Measurements from ENCODE around the gene FRMPD1. TPM values are rescaled to one million over a fixed set of nuclear protein-coding genes. Genes with fewer than 3 reads are reported as not detected.

The FRMPD1 gene
- total and polyA plus RNA-seq, 2 donors from 2014 or later = 0.19 to 0.90 TPM

GRCh38 chr9:37746448-37747270, 95.9 kb downstream of the FRMPD1 start:
- Histone ChIP-seq H3K36me3 (ENCODE audit: control insufficient read depth in 2 of 3, insufficient read depth in 3 of 3, low read length in 3 of 3) (no peaks in the 10 kb centered on the region), H3K4me1 (ENCODE audit: control insufficient read depth in 2 of 3, insufficient read depth in 2 of 3, low read depth in 1 of 3, low read length in 3 of 3) (peaks cover 0 to 3% (median 0%) of the 10 kb centered on the region in 3 donors), H3K9ac (ENCODE audit: low read length in 3 of 3) (no peak overlapping the region), H3K27ac (ENCODE audit: low read depth in 2 of 2, low read length in 2 of 2) (no peak overlapping the region), H3K9me3 (ENCODE audit: control insufficient read depth in 2 of 3, insufficient read depth in 1 of 3, low read length in 3 of 3) (no peaks in the 10 kb centered on the region), H3K4me3 (ENCODE audit: low read length in 3 of 3) (no peak overlapping the region), H3K27me3 (ENCODE audit: control insufficient read depth, insufficient read depth, low read length) (no peaks in the 10 kb centered on the region)
- FAIRE-seq (no peak), DNase-seq (no peak)
- intact Hi-C loops (cut with DNase I) = no loop called here
- TF ChIP-seq, protein P1, sequence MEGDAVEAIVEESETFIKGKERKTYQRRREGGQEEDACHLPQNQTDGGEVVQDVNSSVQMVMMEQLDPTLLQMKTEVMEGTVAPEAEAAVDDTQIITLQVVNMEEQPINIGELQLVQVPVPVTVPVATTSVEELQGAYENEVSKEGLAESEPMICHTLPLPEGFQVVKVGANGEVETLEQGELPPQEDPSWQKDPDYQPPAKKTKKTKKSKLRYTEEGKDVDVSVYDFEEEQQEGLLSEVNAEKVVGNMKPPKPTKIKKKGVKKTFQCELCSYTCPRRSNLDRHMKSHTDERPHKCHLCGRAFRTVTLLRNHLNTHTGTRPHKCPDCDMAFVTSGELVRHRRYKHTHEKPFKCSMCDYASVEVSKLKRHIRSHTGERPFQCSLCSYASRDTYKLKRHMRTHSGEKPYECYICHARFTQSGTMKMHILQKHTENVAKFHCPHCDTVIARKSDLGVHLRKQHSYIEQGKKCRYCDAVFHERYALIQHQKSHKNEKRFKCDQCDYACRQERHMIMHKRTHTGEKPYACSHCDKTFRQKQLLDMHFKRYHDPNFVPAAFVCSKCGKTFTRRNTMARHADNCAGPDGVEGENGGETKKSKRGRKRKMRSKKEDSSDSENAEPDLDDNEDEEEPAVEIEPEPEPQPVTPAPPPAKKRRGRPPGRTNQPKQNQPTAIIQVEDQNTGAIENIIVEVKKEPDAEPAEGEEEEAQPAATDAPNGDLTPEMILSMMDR (IDR thresholded peaks at IDR 0.05; ENCODE audit: borderline replicate concordance, extremely low read depth, insufficient read depth) = no peak

- Histone ChIP-seq H3K9ac (ENCODE audit: low read length in 3 of 3) (no peak overlapping the region), H3K9me3 (ENCODE audit: control insufficient read depth in 2 of 3, insufficient read depth in 1 of 3, low read length in 3 of 3) (no peaks in the 10 kb centered on the region), H3K36me3 (ENCODE audit: control insufficient read depth in 2 of 3, insufficient read depth in 3 of 3, low read length in 3 of 3) (no peaks in the 10 kb centered on the region), H3K4me3 (ENCODE audit: low read length in 3 of 3) (no peak overlapping the region), H3K27me3 (ENCODE audit: control insufficient read depth, insufficient read depth, low read length) (no peaks in the 10 kb centered on the region), H3K27ac (ENCODE audit: low read depth in 2 of 2, low read length in 2 of 2) (no peak overlapping the region), H3K4me1 (ENCODE audit: control insufficient read depth in 2 of 3, insufficient read depth in 2 of 3, low read depth in 1 of 3, low read length in 3 of 3) (peaks cover 0 to 3% (median 0%) of the 10 kb centered on the region in 3 donors)
- TF ChIP-seq, protein P1 (IDR thresholded peaks at IDR 0.05; ENCODE audit: borderline replicate concordance, extremely low read depth, insufficient read depth) = peak; percentile 81
- peak in 4 of 5 donors; percentile 54 to 74 (median 59) for DNase-seq
- no peak for FAIRE-seq
- intact Hi-C loops (cut with DNase I) = no loop called here
Measured at GRCh38 chr9:37747271-37747753, 96.6 kb downstream of the FRMPD1 start.

DNA sequence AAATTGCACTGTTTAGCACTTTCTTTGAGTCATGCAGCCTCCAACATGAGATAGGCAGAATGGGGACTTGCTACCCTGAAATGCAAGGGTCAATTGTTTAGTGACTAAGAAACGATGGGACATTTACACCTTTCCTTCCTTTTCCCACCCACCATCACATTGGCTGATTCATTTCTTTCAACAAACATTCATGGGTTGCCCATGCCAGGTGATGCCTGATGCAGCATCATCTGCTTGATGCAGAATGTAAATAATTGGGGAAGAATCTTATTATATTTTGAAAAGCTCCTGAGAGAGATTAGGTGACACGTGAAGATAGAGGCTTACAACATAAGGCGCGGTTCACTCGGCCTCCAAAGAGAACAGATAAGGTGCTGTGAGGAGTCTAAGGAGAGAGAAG, 98.4 kb downstream of the FRMPD1 start:
- intact Hi-C loops (cut with DNase I) = no loop called here
- DNase-seq (no peak), FAIRE-seq (no peak)
- Histone ChIP-seq H3K4me1 (ENCODE audit: control insufficient read depth in 2 of 3, insufficient read depth in 2 of 3, low read depth in 1 of 3, low read length in 3 of 3) (peaks cover 0 to 4% (median 0%) of the 10 kb centered on the region in 3 donors), H3K36me3 (ENCODE audit: control insufficient read depth in 2 of 3, insufficient read depth in 3 of 3, low read length in 3 of 3) (no peaks in the 10 kb centered on the region), H3K27ac (ENCODE audit: low read depth in 2 of 2, low read length in 2 of 2) (no peak overlapping the region), H3K9me3 (ENCODE audit: control insufficient read depth in 2 of 3, insufficient read depth in 1 of 3, low read length in 3 of 3) (peaks cover 0 to 4% (median 0%) of the 10 kb centered on the region in 3 donors), H3K4me3 (ENCODE audit: low read length in 3 of 3) (no peak overlapping the region), H3K9ac (ENCODE audit: low read length in 3 of 3) (no peak overlapping the region), H3K27me3 (ENCODE audit: control insufficient read depth, insufficient read depth, low read length) (no peaks in the 10 kb centered on the region)
- TF ChIP-seq, protein P1 (IDR thresholded peaks at IDR 0.05; ENCODE audit: borderline replicate concordance, extremely low read depth, insufficient read depth) = no peak

Data from kidney (tissue), 14 donors.